Endothelial cell of umbilical vein (primary cell): ENCODE results near the gene AMIGO1.

Source experiments
- CTCF ChIP-seq, 2 donors: IDR thresholded peaks; 1 replicate in 1 of 2; 2 replicates in 1 of 2; pipeline ENCODE4 v1.5.1; 2011; ENCODE audit warnings: low read length in 2 of 2, mild to moderate bottlenecking in 2 of 2, moderate library complexity in 2 of 2, control low read depth in 1 of 2, inconsistent platforms in 1 of 2, low read depth in 1 of 2; ENCODE audit not compliant: insufficient read depth in 1 of 2; ENCODE audit errors: extremely low read depth in 1 of 2
- EZH2 ChIP-seq: IDR thresholded peaks from 2 replicates; pipeline ENCODE4 v1.6.1; 2012; ENCODE audit warnings: borderline replicate concordance, low read depth, mild to moderate bottlenecking, moderate library complexity, low read length, inconsistent platforms; ENCODE audit not compliant: severe bottlenecking
- FOS ChIP-seq: IDR thresholded peaks from 2 replicates; pipeline ENCODE4 v1.6.1; 2011; ENCODE audit warnings: mild to moderate bottlenecking, low read length, moderate library complexity, borderline replicate concordance; ENCODE audit not compliant: insufficient read depth
- GATA2 ChIP-seq: IDR thresholded peaks from 2 replicates; pipeline ENCODE4 v1.7.0; 2011; ENCODE audit warnings: low read depth, mild to moderate bottlenecking, moderate library complexity, mixed read lengths, low read length; ENCODE audit not compliant: insufficient read length, insufficient read depth
- JUN ChIP-seq: IDR thresholded peaks from 2 replicates; pipeline ENCODE4 v1.6.1; 2011; ENCODE audit warnings: borderline replicate concordance, low read depth; ENCODE audit not compliant: insufficient read length, insufficient read depth
- MAX ChIP-seq: IDR thresholded peaks from 2 replicates; pipeline ENCODE4 v1.6.1; 2011; ENCODE audit not compliant: insufficient read depth, insufficient read length
- MYC ChIP-seq: IDR thresholded peaks from one replicate; pipeline ENCODE4 v1.6.1; 2011; ENCODE audit warnings: mild to moderate bottlenecking, low read depth, low read length
- POLR2A ChIP-seq: IDR thresholded peaks from 2 replicates; pipeline ENCODE4 v1.6.1; 2012; ENCODE audit warnings: low read depth, mild to moderate bottlenecking, control low read depth, low read length
- POLR2AphosphoS5 ChIP-seq: IDR thresholded peaks from 2 replicates; pipeline ENCODE4 v1.6.1; 2012; ENCODE audit warnings: low read depth, mild to moderate bottlenecking, control low read depth, low read length, moderate library complexity; ENCODE audit not compliant: insufficient read depth

- TF ChIP-seq CTCF (IDR thresholded peaks at IDR 0.05; ENCODE audit: extremely low read depth in 1 of 2, insufficient read depth in 1 of 2, low read depth in 1 of 2, low read length in 2 of 2), result no peak
- TF ChIP-seq POLR2AphosphoS5, result no peak
- no peak for TF ChIP-seq EZH2
- no peak for TF ChIP-seq POLR2A
- no peak for TF ChIP-seq MAX
- TF ChIP-seq JUN, result no peak
- TF ChIP-seq GATA2, result no peak
- no peak for TF ChIP-seq FOS
- TF ChIP-seq MYC, result no peak
Observed at GRCh38 chr1:109468903-109469302, 40.6 kb downstream of the AMIGO1 start.
